RPMI7951 (cell line): Measurements from ENCODE around the gene KIAA1549. TPM values are rescaled to one million over a fixed set of nuclear protein-coding genes. Genes with fewer than 3 reads are reported as not detected.

Experiments used
- DNase-seq: peaks from one replicate; pipeline ENCODE4 v3.0.0-alpha.2; 2012; ENCODE audit warnings: low read depth
- total RNA-seq: library from RNA; depleted of rRNA; stranded (reverse); fragments of >200 nt; shearing (Covaris generic); gene quantifications from 2 replicates; pipeline ENCODE4 v1.2.3, GENCODE V29; 2014

Gene KIAA1549
- total RNA-seq, 1 experiment from 2014 or later, result 6.4 TPM

GRCh38 chr7:138854115-138854645 is 127.0 kb downstream of the KIAA1549 start:
- DNase-seq, result no peak

GRCh38 chr7:138853448-138853847 is 127.7 kb downstream of the KIAA1549 start:
- DNase-seq, result no peak

- DNase-seq, result no peak
These were observed 128.7 kb downstream of the KIAA1549 start for GRCh38 chr7:138852469-138852868.

GRCh38 chr7:138849701-138850100 is 131.5 kb downstream of the KIAA1549 start:
- DNase-seq, result no peak

GRCh38 chr7:138848056-138848980 is 132.9 kb downstream of the KIAA1549 start:
- no peak for DNase-seq

GRCh38 chr7:138845711-138846110 is 135.5 kb downstream of the KIAA1549 start:
- no peak for DNase-seq

- peak; percentile 35 for DNase-seq
These were observed 137.3 kb downstream of the KIAA1549 start for GRCh38 chr7:138843632-138844580.

GRCh38 chr7:138842111-138842510 is 139.1 kb downstream of the KIAA1549 start:
- DNase-seq, result peak; percentile 86

- no peak for DNase-seq
These were observed 143.0 kb downstream of the KIAA1549 start for GRCh38 chr7:138838166-138838565.

- DNase-seq, result no peak
These were observed 143.6 kb downstream of the KIAA1549 start for GRCh38 chr7:138837627-138838026.

GRCh38 chr7:138835087-138835486 is 146.1 kb downstream of the KIAA1549 start:
- DNase-seq, result peak; percentile 34

- no peak for DNase-seq
These were observed 146.6 kb downstream of the KIAA1549 start for GRCh38 chr7:138834583-138834982.

GRCh38 chr7:138833596-138833995 is 147.6 kb downstream of the KIAA1549 start:
- DNase-seq, result no peak

- no peak for DNase-seq
These were observed 148.2 kb downstream of the KIAA1549 start for GRCh38 chr7:138832966-138833365.

GRCh38 chr7:138829335-138829734 is 151.9 kb downstream of the KIAA1549 start:
- DNase-seq, result no peak

GRCh38 chr7:138828302-138828701 is 152.9 kb downstream of the KIAA1549 start:
- DNase-seq, result no peak

GRCh38 chr7:138825049-138825721 is 156.0 kb downstream of the KIAA1549 start:
- no peak for DNase-seq

GRCh38 chr7:138822867-138823535 is 158.2 kb downstream of the KIAA1549 start:
- no peak for DNase-seq

- DNase-seq, result no peak
These were observed 159.3 kb downstream of the KIAA1549 start for GRCh38 chr7:138821912-138822311.

- DNase-seq, result no peak
These were observed 161.6 kb downstream of the KIAA1549 start for GRCh38 chr7:138819625-138820024.

- no peak for DNase-seq
These were observed 164.5 kb downstream of the KIAA1549 start for GRCh38 chr7:138816650-138817049.
